PFSK-1 (cell line): ENCODE data around the gene MUC3A.

Experiments used
- FOXP2 ChIP-seq: optimal IDR thresholded peaks from 2 replicates; pipeline ENCODE3; 2011; ENCODE audit warnings: borderline replicate concordance, control low read depth, inconsistent platforms; ENCODE audit not compliant: insufficient read depth; ENCODE audit errors: extremely low read length, extremely low read depth
- POLR2AphosphoS5 ChIP-seq: IDR thresholded peaks from 2 replicates; pipeline ENCODE4 v1.6.1; 2012; ENCODE audit warnings: low read depth, mild to moderate bottlenecking, control low read depth, low read length, moderate library complexity
- SIN3A ChIP-seq: IDR thresholded peaks from 2 replicates; pipeline ENCODE4 v1.6.1; 2012; ENCODE audit warnings: mild to moderate bottlenecking, low read length, moderate library complexity, borderline replicate concordance; ENCODE audit not compliant: insufficient read depth
- TAF1 ChIP-seq: IDR thresholded peaks from 2 replicates; pipeline ENCODE4 v1.6.1; 2012; ENCODE audit warnings: low read length, control low read depth, borderline replicate concordance; ENCODE audit not compliant: insufficient read depth
- TF ChIP-seq, protein P1 (sequence below), 2 experiments: IDR thresholded peaks; 2 replicates each; pipeline versions ENCODE4 v1.6.1 to v1.8.0; 2011 to 2012; ENCODE audit warnings: low read depth in 2 of 2, low read length in 2 of 2, control low read depth in 1 of 2, inconsistent platforms in 1 of 2, mild to moderate bottlenecking in 1 of 2, moderate library complexity in 1 of 2; ENCODE audit not compliant: insufficient read depth in 1 of 2

The MUC3A gene

DNA sequence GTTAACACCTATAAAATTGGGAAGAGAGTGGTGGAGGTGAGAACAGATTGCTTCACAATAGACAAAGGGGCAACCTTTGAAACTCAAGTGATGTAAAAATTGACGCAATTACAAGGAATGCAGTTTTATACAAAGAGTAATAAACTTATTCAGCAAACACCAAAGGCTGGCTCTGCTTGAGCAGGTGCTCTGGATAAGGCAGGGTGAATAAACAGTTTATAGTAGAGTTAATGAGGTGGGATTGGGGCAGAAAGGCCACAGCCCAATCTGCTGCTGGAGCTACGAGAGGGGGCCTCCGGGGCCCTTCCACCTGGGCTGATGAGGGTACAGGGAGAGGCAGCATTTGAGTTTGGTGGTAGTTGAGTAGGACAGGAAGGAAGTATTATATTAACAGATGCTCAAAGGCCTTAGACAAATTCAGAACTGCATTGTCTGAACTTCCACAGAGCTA is 26.1 kb downstream of the MUC3A start:
- no peak for TF ChIP-seq POLR2AphosphoS5
- TF ChIP-seq, protein P1, sequence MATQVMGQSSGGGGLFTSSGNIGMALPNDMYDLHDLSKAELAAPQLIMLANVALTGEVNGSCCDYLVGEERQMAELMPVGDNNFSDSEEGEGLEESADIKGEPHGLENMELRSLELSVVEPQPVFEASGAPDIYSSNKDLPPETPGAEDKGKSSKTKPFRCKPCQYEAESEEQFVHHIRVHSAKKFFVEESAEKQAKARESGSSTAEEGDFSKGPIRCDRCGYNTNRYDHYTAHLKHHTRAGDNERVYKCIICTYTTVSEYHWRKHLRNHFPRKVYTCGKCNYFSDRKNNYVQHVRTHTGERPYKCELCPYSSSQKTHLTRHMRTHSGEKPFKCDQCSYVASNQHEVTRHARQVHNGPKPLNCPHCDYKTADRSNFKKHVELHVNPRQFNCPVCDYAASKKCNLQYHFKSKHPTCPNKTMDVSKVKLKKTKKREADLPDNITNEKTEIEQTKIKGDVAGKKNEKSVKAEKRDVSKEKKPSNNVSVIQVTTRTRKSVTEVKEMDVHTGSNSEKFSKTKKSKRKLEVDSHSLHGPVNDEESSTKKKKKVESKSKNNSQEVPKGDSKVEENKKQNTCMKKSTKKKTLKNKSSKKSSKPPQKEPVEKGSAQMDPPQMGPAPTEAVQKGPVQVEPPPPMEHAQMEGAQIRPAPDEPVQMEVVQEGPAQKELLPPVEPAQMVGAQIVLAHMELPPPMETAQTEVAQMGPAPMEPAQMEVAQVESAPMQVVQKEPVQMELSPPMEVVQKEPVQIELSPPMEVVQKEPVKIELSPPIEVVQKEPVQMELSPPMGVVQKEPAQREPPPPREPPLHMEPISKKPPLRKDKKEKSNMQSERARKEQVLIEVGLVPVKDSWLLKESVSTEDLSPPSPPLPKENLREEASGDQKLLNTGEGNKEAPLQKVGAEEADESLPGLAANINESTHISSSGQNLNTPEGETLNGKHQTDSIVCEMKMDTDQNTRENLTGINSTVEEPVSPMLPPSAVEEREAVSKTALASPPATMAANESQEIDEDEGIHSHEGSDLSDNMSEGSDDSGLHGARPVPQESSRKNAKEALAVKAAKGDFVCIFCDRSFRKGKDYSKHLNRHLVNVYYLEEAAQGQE (IDR thresholded peaks at IDR 0.05; ENCODE audit: insufficient read depth in 1 of 2, low read depth in 2 of 2, low read length in 2 of 2), result no peak

DNA sequence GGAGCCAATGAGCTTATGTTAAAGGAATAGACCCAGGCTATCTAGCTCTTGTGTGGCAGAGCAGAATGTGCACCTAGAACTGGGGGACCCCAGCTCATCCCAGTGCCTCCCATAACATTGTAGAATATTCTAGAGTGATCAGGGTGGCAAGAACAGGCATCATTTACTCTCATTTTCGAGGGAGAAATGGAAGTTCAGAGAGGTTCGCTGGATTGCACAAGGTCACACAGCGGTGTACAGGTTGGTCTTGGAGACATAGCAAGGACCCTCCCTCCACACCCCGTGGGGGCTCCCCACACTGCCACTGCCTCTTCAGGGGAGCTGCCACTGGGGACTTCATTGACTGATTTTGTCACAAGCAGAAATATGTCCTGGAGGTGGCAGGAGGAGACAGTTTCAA is 29.0 kb downstream of the MUC3A start:
- no peak for TF ChIP-seq POLR2AphosphoS5
- no peak for TF ChIP-seq TAF1
- TF ChIP-seq SIN3A, result no peak
- TF ChIP-seq, protein P1 (IDR thresholded peaks at IDR 0.05; ENCODE audit: insufficient read depth in 1 of 2, low read depth in 2 of 2, low read length in 2 of 2), result no peak
- no peak for TF ChIP-seq FOXP2

DNA sequence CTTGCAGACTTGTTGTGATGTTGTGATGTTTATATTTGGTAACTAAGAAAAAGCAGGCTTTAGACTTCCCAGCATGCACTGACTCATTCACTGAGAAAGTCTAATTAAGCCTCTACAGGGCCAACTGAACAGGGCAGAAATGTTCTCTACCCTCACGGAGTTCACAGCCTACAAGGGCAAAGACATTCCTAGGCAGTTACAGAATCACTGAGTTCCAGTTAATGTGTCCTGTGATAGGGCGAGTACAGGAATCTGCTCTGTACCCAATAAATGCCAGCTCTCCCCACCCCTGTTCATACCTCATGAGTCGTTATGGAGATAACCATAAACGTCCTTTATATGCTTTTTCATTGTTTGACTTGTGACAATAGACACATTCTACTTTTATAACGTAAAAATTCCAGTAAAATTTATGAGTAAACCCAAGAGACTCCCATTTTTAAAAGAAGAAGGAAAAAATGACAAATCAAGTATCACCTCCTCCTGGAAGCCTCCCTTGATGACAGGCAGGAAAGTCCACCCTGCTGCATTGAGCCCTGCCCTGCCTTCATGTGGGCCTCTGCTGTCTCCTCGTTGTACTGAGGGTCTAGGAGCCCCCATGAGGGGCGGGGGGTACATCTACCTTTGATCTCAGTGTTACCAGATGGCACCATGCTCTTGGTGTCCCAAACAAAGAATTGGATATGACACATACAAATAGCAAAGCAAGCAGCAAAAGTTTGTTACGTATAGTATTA is 34.3 kb downstream of the MUC3A start:
- TF ChIP-seq FOXP2 (no peak), SIN3A (no peak), TAF1 (no peak), POLR2AphosphoS5 (no peak)
- TF ChIP-seq, protein P1 (IDR thresholded peaks at IDR 0.05; ENCODE audit: insufficient read depth in 1 of 2, low read depth in 2 of 2, low read length in 2 of 2), result no peak

DNA sequence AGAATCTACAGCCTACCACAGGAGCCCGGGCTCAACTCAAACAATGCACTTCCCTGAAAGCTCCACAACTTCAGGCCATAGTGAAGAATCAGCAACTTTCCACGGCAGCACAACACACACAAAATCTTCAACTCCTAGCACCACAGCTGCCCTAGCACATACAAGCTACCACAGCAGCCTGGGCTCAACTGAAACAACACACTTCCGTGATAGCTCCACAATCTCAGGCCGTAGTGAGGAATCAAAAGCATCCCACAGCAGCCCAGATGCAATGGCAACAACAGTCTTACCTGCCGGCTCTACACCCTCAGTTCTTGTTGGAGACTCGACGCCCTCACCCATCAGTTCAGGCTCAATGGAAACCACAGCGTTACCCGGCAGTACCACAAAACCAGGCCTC is 42.3 kb downstream of the MUC3A start:
- TF ChIP-seq TAF1 (no peak), SIN3A (no peak), POLR2AphosphoS5 (no peak), FOXP2 (no peak)
- TF ChIP-seq, protein P1 (IDR thresholded peaks at IDR 0.05; ENCODE audit: insufficient read depth in 1 of 2, low read depth in 2 of 2, low read length in 2 of 2), result no peak

DNA sequence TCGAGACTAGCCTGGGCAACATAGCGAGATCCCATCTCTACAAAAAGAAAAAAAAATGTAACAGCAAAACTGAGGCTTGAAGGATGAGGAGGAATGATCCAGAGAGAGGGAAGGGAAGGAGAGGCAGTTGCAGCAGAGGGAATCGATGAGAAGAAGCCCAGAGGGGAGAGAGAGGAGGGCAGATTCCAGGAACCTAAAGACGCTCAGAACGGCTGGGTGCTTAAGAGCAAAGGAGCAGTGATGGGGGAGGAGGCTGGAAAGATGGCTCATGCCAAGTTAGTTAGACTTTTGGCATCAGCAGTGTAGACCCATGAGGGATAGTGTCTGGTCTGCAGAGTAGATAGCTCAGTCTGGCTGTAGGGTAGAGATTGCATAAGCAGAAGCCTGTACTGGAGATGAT is 60.3 kb downstream of the MUC3A start:
- TF ChIP-seq FOXP2 (no peak), TAF1 (no peak), SIN3A (no peak), POLR2AphosphoS5 (no peak)
- TF ChIP-seq, protein P1 (IDR thresholded peaks at IDR 0.05; ENCODE audit: insufficient read depth in 1 of 2, low read depth in 2 of 2, low read length in 2 of 2), result no peak
